ENCODE data around the gene NUP214.
"Not testable (repeated sequence)": the region's sequence is repeated elsewhere in the genome, so short reads cannot be mapped to it uniquely, and the experiment has no call there.

Gene NUP214

DNA sequence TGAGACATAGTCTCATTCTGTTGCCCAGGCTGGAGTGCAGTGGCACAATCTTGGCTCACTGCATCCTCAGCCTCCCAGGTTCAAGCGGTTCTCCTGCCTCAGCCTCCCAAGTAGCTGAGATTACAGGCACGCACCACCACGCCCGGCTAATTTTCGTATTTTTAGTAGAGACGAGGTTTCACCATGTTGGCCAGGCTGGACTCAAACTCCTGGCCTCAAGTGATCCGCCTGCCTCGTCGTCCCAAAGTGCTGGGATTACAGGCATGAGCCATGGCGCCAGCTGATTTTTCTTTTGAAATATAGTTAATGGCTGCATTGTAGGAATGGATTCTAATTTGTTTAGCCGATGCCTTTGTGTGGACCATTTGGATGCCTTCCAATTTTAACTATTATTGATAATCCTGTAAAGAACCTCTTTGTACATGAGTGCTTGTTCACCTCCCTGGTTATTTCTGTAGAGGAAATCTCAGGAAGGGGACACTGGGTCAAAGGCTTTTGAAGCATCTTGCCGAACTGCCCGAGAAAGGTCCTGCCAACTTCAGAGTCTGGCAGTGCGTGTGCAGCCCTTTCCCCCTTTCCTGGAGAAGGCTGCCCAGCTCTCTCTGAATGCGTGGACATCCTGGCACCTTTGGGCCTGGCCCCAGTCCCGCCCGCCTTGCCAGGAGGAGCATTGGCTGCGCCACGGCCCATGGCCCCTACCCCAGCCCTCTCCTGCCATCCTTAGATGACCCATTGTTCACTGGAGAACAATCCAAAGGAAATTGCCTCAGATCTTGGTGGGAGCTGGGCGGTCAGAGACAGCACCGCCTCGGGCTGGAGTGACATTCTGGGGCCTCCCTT is 8.9 kb upstream of the NUP214 start:
- DNase-seq (ENCODE audit: low spot score) = no peak

GRCh38 chr9:131117121-131117761 is 8.1 kb upstream of the NUP214 start:
- DNase-seq (ENCODE audit: low spot score) = no peak

- no peak for DNase-seq (ENCODE audit: low spot score)
These were observed 7.6 kb upstream of the NUP214 start for GRCh38 chr9:131117762-131118145.

GRCh38 chr9:131119600-131119999 is 5.8 kb upstream of the NUP214 start:
- DNase-seq (ENCODE audit: low spot score) = no peak

GRCh38 chr9:131120620-131121228 is 4.7 kb upstream of the NUP214 start:
- DNase-seq (ENCODE audit: low spot score) = no peak

GRCh38 chr9:131121346-131121745 is 4.0 kb upstream of the NUP214 start:
- no peak for DNase-seq (ENCODE audit: low spot score)

DNA sequence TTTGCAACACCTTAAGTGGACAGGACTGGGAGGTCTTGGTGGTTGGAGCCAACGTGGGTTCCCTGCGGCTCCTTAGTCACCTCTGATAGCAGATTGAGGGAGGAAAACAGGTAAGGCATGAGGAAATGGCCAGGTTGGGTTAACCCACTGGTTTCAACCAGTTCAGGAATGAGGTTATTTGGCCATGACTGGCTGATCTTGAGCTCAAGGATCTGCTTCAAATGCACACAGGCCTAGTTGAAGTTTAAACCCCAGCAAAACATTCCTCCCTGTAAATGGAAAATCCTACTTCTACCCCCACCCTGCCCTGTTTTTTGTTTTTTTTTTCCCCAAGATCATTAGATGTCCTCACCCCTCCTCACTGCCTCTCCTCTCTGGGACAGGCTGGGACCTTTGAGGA is 3.2 kb upstream of the NUP214 start:
- DNase-seq (ENCODE audit: low spot score) = no peak

DNA sequence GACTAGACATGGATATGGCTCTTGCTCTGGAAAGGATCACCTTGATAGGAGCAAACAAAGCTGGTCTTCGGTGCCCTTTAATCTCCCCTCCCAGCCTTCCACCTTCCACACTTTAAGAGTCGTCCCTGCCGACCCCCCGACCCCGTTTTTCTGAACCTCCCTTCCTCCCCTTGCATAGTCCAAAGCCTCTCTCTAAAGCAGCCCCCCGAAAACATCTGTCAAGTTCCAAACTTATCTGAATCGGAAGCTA is 423 bp upstream of the NUP214 start:
- no peak for DNase-seq (ENCODE audit: low spot score)

DNA sequence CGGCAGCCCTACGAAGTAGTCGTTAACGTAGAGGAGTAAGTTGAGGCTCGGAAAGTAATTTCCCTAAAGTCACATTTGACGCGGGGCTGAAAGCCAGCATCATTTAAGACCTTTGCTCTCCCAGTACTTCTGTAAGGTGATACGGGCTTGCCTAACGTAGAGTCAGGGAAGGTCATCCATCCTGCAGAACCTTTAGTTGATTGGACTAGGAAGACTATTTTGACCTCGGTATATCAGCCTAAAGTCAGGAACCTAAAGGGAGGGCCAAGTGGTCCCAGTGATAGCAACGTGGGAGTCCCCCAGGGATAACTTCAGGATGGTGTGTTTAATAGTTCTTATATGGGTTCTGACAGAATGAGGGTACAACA is 657 bp downstream of the NUP214 start:
- no peak for DNase-seq (ENCODE audit: low spot score)

GRCh38 chr9:131129183-131129582 is 3.8 kb downstream of the NUP214 start:
- no peak for DNase-seq (ENCODE audit: low spot score)

DNA sequence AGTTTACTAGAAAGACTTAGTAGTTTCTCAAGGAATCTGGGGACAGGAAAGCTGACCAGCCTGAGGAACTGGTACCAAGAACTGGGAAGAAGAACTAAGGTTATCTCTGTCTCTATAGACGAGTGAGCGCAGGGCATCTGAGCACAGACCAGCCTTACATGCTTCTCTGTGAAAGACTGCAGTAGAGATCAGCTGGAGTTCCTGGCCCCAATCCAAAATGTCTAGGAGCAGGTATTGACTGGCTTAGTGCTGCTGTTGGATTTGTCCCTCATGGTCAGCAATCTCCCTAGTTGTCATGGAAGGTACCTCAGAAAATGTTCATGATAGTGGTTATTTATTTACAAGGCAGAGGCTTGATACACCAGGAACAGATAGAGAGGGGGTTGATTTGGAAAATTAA is 13.3 kb downstream of the NUP214 start:
- DNase-seq (ENCODE audit: low spot score) = no peak

- DNase-seq (ENCODE audit: low spot score) = no peak
These were observed 14.7 kb downstream of the NUP214 start for GRCh38 chr9:131140112-131140511.

GRCh38 chr9:131140550-131140949 is 15.2 kb downstream of the NUP214 start:
- DNase-seq (ENCODE audit: low spot score) = no peak

DNA sequence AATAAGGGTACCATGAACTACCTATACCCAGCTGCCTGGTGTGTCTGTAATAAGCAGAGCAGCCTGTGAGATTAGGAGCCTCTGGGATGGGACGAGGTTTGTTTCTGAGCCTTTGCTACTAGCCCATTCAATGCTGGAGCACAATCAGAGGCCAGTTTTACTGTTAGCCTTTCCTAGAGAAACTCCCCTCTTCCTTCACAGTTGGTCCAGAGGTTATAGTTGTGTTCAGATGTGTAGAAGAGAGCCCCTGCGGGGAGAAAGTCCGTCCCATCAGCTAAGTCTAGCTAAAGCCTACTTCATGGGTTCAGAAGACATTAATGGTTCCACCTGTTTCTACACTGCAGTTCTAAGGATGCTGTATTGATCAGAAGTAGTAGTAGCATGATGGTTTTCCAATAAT is 16.8 kb downstream of the NUP214 start:
- DNase-seq (ENCODE audit: low spot score) = no peak

GRCh38 chr9:131144201-131144600 is 18.8 kb downstream of the NUP214 start:
- DNase-seq (ENCODE audit: low spot score) = no peak

DNA sequence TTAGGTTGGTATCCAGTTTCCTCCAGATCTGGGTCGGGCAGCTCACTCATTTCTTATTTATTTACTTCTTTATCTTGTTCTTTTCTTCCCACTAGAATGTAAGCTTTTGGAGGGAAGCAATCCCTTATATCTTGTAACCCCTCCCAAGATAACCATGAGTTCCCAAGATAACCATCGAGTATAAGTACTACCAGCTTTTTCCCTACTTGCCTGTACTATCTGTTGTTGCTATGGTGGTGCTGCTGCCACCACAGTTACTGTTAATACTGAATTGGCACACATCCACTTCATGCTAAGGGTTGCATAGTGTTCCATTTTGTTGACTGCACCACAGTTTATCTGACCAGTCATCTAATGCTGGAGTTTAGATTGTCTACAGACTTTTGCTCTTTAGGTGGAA is 19.9 kb downstream of the NUP214 start:
- DNase-seq (ENCODE audit: low spot score) = no peak

GRCh38 chr9:131146186-131146585 is 20.8 kb downstream of the NUP214 start:
- no peak for DNase-seq (ENCODE audit: low spot score)

DNA sequence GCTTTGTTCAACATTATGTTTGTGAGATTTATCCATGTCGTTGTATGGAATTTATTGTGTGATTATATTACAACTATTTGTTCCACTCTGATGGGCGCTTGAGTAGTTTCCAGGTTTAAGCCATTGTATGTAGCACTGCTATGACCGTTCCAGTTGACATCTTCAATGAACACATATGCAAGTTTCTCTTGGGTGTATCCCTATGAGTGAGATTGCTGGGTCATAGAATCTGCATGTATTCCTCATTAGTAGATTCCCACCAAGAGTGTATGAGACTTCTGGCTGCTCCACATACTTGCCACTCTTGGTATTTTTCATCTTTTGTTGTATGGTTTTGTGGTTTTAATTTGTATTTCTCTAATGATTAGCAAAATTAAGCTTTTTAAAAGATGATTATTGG is 22.9 kb downstream of the NUP214 start:
- no peak for DNase-seq (ENCODE audit: low spot score)

GRCh38 chr9:131148966-131149687 is 23.7 kb downstream of the NUP214 start:
- DNase-seq (ENCODE audit: low spot score) = no peak

DNA sequence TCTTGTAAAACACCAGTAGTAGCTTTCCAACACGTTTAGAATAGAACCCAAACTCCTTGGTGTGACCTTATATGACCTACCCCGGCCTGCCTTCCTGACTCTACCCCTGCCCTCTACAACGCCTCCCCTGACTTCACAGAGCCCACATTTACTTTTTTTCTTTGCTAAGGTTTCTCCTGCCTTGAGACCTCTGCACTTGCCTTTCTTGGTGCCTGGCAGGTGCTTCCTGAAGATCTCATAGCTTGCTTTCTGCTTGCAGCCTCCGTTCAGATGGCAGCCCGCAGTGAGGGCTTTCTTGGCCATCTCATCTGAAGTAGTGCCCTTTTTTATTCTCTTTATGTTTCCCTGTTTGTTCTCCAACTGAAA is 24.3 kb downstream of the NUP214 start:
- no peak for DNase-seq (ENCODE audit: low spot score)

DNA sequence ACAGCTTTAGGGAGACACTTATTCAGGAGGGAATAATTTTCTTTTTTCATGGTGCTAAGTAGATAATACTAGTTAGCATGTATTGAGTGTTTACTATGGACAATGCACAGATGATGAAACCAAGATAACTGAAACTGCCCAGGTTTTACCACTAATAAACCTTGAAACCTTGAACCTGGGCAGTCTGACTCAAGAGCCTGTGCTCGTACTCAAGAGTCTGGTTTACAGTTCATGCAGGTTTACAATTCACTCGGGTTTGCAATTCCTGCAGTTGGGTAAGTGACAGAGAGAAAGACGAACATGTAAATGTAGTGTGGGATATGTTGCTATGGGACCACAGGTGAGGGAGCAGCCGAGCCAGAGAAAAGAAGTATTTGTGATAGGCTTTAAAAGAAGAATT is 28.2 kb downstream of the NUP214 start:
- no peak for DNase-seq (ENCODE audit: low spot score)

GRCh38 chr9:131158673-131159072 is 33.3 kb downstream of the NUP214 start:
- DNase-seq (ENCODE audit: low spot score) = not testable (repeated sequence)

Measured in germinal center (tissue), 1 donor.